ENCODE results near the gene GFPT1. TPM values are rescaled to one million over a fixed set of nuclear protein-coding genes. Genes with fewer than 3 reads are reported as not detected.

The GFPT1 gene
- total RNA-seq (43.1 TPM), polyA plus RNA-seq (ENCODE audit: insufficient read depth, low read depth, low replicate concordance) (9.5 TPM)
- long read RNA-seq, donor 1, full-length matches to known transcripts: 2 of 2 reads
- long read RNA-seq, donor 1, partial matches to known transcripts: 0 of 2 reads
- long read RNA-seq, donor 1, other reads (novel, unspliced or antisense): 0 of 2 reads
- long read RNA-seq, donor 2, full-length matches to known transcripts: 9 of 9 reads
- long read RNA-seq, donor 2, partial matches to known transcripts: 0 of 9 reads
- long read RNA-seq, donor 2, other reads (novel, unspliced or antisense): 0 of 9 reads
- long read RNA-seq, donor 3, full-length matches to known transcripts: 8 of 8 reads
- long read RNA-seq, donor 3, partial matches to known transcripts: 0 of 8 reads
- long read RNA-seq, donor 3, other reads (novel, unspliced or antisense): 0 of 8 reads
- long read RNA-seq, donor 4, full-length matches to known transcripts: 5 of 5 reads
- long read RNA-seq, donor 4, partial matches to known transcripts: 0 of 5 reads
- long read RNA-seq, donor 4, other reads (novel, unspliced or antisense): 0 of 5 reads
- long read RNA-seq, donor 5: 0 reads
- long read RNA-seq, donor 6, full-length matches to known transcripts: 3 of 3 reads
- long read RNA-seq, donor 6, partial matches to known transcripts: 0 of 3 reads
- long read RNA-seq, donor 6, other reads (novel, unspliced or antisense): 0 of 3 reads
- long read RNA-seq, donor 7, full-length matches to known transcripts: 49 of 56 reads
- long read RNA-seq, donor 7, partial matches to known transcripts: 2 of 56 reads
- long read RNA-seq, donor 7, other reads (novel, unspliced or antisense): 5 of 56 reads
- long read RNA-seq, donor 8, full-length matches to known transcripts: 7 of 7 reads
- long read RNA-seq, donor 8, partial matches to known transcripts: 0 of 7 reads
- long read RNA-seq, donor 8, other reads (novel, unspliced or antisense): 0 of 7 reads
- long read RNA-seq, donor 9, full-length matches to known transcripts: 4 of 9 reads
- long read RNA-seq, donor 9, partial matches to known transcripts: 5 of 9 reads
- long read RNA-seq, donor 9, other reads (novel, unspliced or antisense): 0 of 9 reads
- long read RNA-seq, donor 10, full-length matches to known transcripts: 1 of 1 reads
- long read RNA-seq, donor 10, partial matches to known transcripts: 0 of 1 reads
- long read RNA-seq, donor 10, other reads (novel, unspliced or antisense): 0 of 1 reads

DNA sequence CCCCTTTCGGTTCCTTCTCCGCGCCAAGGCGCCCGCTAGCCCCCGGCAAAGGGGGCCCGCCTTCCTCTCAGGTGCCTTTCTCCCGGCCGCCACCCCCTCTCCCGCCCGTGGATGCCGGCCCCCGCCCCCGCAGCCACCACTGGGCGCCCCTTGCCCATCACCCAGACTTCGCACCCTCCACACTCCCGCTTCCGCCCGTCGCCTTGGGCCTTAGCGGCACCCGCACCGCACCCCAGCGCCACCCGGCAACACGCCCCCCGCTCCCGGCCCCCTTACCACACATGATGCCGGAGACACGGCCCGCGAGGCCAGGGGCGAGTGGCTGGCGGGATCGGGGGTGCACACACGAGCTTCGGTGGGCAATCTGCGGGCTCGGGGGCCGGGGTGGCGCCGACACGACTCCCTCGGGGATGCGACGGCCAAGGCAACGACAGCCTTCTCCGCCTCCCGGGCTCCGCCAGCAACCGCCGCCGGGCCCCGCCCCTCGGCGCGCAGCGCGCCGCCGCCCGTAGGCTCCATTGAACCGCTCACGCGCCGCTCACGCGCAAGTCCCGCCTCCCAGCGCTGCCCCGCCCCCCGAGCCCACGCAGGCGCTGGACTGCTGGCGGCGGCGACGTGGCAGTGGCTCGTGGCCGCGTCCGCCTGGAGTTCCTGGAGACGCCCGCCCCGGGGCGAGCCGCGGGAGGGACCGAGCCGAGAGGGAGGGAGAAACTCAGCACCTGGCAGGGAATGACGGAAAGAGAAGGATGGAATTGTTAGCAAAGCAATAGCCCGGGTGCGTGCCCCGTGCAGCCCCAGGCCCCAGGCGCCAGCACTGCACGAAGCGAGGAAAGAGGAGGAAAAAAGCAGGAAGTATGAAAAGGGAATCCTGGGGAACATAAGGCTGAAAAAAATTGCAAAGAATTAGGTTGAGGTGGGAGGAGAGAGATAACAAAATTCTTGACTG lies at the start of gene GFPT1:
TSS of gene GFPT1 (minus strand) at position 439 of the 946 bp plus-strand sequence. CDS start at position 283, 156 bp downstream.
- H3K4me1 ChIP-seq (ENCODE audit: control insufficient read depth in 2 of 3, insufficient read depth in 2 of 3, low read depth in 1 of 3, low read length in 3 of 3): peaks cover 0 to 9% (median 7%) of the 10 kb centered on the region in 3 donors
- no peaks in the 10 kb centered on the region for H3K9me3 ChIP-seq (ENCODE audit: control insufficient read depth in 2 of 3, insufficient read depth in 1 of 3, low read length in 3 of 3)
- no peaks in the 10 kb centered on the region for H3K36me3 ChIP-seq (ENCODE audit: control insufficient read depth in 2 of 3, insufficient read depth in 3 of 3, low read length in 3 of 3)
- no peaks in the 10 kb centered on the region for H3K27me3 ChIP-seq (ENCODE audit: control insufficient read depth, insufficient read depth, low read length)
- no peak for FAIRE-seq
- intact Hi-C loops (cut with DNase I): no loop called here
- peak within 1 kb of the TSS; percentile 74 to 78 for H3K27ac ChIP-seq (ENCODE audit: low read depth in 2 of 2, low read length in 2 of 2)
- H3K9ac ChIP-seq (ENCODE audit: low read length in 3 of 3): peak within 1 kb of the TSS; percentile 37 to 70 (median 63)
- peak within 1 kb of the TSS; percentile 64 to 80 (median 71) for H3K4me3 ChIP-seq (ENCODE audit: low read length in 3 of 3)
- peak; percentile 95 to 98 (median 97) for DNase-seq
- TF ChIP-seq, protein P1, sequence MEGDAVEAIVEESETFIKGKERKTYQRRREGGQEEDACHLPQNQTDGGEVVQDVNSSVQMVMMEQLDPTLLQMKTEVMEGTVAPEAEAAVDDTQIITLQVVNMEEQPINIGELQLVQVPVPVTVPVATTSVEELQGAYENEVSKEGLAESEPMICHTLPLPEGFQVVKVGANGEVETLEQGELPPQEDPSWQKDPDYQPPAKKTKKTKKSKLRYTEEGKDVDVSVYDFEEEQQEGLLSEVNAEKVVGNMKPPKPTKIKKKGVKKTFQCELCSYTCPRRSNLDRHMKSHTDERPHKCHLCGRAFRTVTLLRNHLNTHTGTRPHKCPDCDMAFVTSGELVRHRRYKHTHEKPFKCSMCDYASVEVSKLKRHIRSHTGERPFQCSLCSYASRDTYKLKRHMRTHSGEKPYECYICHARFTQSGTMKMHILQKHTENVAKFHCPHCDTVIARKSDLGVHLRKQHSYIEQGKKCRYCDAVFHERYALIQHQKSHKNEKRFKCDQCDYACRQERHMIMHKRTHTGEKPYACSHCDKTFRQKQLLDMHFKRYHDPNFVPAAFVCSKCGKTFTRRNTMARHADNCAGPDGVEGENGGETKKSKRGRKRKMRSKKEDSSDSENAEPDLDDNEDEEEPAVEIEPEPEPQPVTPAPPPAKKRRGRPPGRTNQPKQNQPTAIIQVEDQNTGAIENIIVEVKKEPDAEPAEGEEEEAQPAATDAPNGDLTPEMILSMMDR (IDR thresholded peaks at IDR 0.05; ENCODE audit: borderline replicate concordance, extremely low read depth, insufficient read depth): no peak

GRCh38 chr2:69436596-69436937 lies 49.5 kb upstream of the GFPT1 start:
- intact Hi-C loops (cut with DNase I): no loop called here
- FAIRE-seq (no peak), DNase-seq (peak in 2 of 5 donors; percentile 74 to 87)
- H3K27ac ChIP-seq (ENCODE audit: low read depth in 2 of 2, low read length in 2 of 2): peak overlapping the region; percentile 95 to 99
- no peaks in the 10 kb centered on the region for H3K36me3 ChIP-seq (ENCODE audit: control insufficient read depth in 2 of 3, insufficient read depth in 3 of 3, low read length in 3 of 3)
- peaks cover 0 to 20% (median 7%) of the 10 kb centered on the region in 3 donors for H3K4me1 ChIP-seq (ENCODE audit: control insufficient read depth in 2 of 3, insufficient read depth in 2 of 3, low read depth in 1 of 3, low read length in 3 of 3)
- TF ChIP-seq, protein P1 (IDR thresholded peaks at IDR 0.05; ENCODE audit: borderline replicate concordance, extremely low read depth, insufficient read depth): no peak
- no peaks in the 10 kb centered on the region for H3K9me3 ChIP-seq (ENCODE audit: control insufficient read depth in 2 of 3, insufficient read depth in 1 of 3, low read length in 3 of 3)
- H3K4me3 ChIP-seq (ENCODE audit: low read length in 3 of 3): peak overlapping the region; percentile 80 to 93 (median 92)
- no peaks in the 10 kb centered on the region for H3K27me3 ChIP-seq (ENCODE audit: control insufficient read depth, insufficient read depth, low read length)
- peak overlapping the region; percentile 82 to 97 (median 94) for H3K9ac ChIP-seq (ENCODE audit: low read length in 3 of 3)

DNA sequence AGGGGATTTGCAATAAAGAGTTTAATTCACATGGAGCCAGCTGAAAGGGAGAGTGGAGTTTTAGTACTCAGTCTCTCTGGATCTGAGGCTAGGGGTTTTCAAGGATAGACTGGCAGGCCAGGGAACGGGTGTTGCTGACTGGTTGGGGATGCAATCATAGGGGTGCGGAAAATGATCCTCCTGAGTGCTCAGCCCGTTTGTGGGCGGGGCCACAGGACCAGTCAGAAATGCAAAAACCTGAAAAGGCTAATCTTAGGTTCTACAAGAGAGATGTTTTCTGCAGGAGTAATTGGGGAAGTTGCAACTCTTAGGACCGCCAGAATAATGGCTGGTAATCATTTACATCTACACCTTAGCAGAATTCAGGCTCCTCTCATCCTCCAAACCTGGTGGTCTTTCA lies 47.7 kb upstream of the GFPT1 start:
- Histone ChIP-seq H3K4me3 (ENCODE audit: low read length in 3 of 3) (no peak overlapping the region), H3K27me3 (ENCODE audit: control insufficient read depth, insufficient read depth, low read length) (no peaks in the 10 kb centered on the region), H3K36me3 (ENCODE audit: control insufficient read depth in 2 of 3, insufficient read depth in 3 of 3, low read length in 3 of 3) (peaks cover 2 to 6% (median 5%) of the 10 kb centered on the region in 3 donors), H3K27ac (ENCODE audit: low read depth in 2 of 2, low read length in 2 of 2) (no peak overlapping the region), H3K4me1 (ENCODE audit: control insufficient read depth in 2 of 3, insufficient read depth in 2 of 3, low read depth in 1 of 3, low read length in 3 of 3) (peaks cover 0 to 20% (median 7%) of the 10 kb centered on the region in 3 donors), H3K9me3 (ENCODE audit: control insufficient read depth in 2 of 3, insufficient read depth in 1 of 3, low read length in 3 of 3) (no peaks in the 10 kb centered on the region), H3K9ac (ENCODE audit: low read length in 3 of 3) (peak overlapping the region in 1 of 3 donors; percentile 39)
- TF ChIP-seq, protein P1 (IDR thresholded peaks at IDR 0.05; ENCODE audit: borderline replicate concordance, extremely low read depth, insufficient read depth): no peak
- intact Hi-C loops (cut with DNase I): no loop called here
- FAIRE-seq: no peak
- no peak for DNase-seq
